ENCODE measurements around the gene CLINT1. TPM values are rescaled to one million over a fixed set of nuclear protein-coding genes. Genes with fewer than 3 reads are reported as not detected.

The CLINT1 gene
- total RNA-seq, 1 donor from 2014 or later: 85.2 TPM

- TF ChIP-seq CTCF (IDR thresholded peaks at IDR 0.05; ENCODE audit: insufficient read depth, low read length, poor library complexity, severe bottlenecking): no peak
- H3K4me3 ChIP-seq (ENCODE audit: low read depth, low read length): no peak overlapping the region
- DNase-seq (ENCODE audit: low read depth): no peak
- no peaks in the 10 kb centered on the region for H3K36me3 ChIP-seq (ENCODE audit: control insufficient read depth, insufficient read depth, low read length)
- no peaks in the 10 kb centered on the region for H3K27me3 ChIP-seq (ENCODE audit: control insufficient read depth, insufficient read depth, low read length)
Observed at GRCh38 chr5:157835041-157835440, 23.9 kb downstream of the CLINT1 start.

GRCh38 chr5:157828944-157829639 lies 29.9 kb downstream of the CLINT1 start:
- H3K4me3 ChIP-seq (ENCODE audit: low read depth, low read length): no peak overlapping the region
- no peak for DNase-seq (ENCODE audit: low read depth)
- no peaks in the 10 kb centered on the region for H3K27me3 ChIP-seq (ENCODE audit: control insufficient read depth, insufficient read depth, low read length)
- TF ChIP-seq CTCF (IDR thresholded peaks at IDR 0.05; ENCODE audit: insufficient read depth, low read length, poor library complexity, severe bottlenecking): peak; percentile 29
- H3K36me3 ChIP-seq (ENCODE audit: control insufficient read depth, insufficient read depth, low read length): no peaks in the 10 kb centered on the region

GRCh38 chr5:157828105-157828943 lies 30.6 kb downstream of the CLINT1 start:
- TF ChIP-seq CTCF (IDR thresholded peaks at IDR 0.05; ENCODE audit: insufficient read depth, low read length, poor library complexity, severe bottlenecking): no peak
- Histone ChIP-seq H3K36me3 (ENCODE audit: control insufficient read depth, insufficient read depth, low read length) (no peaks in the 10 kb centered on the region), H3K4me3 (ENCODE audit: low read depth, low read length) (no peak overlapping the region), H3K27me3 (ENCODE audit: control insufficient read depth, insufficient read depth, low read length) (no peaks in the 10 kb centered on the region)
- DNase-seq (ENCODE audit: low read depth): no peak

- DNase-seq (ENCODE audit: low read depth): no peak
- H3K27me3 ChIP-seq (ENCODE audit: control insufficient read depth, insufficient read depth, low read length): no peaks in the 10 kb centered on the region
- TF ChIP-seq CTCF (IDR thresholded peaks at IDR 0.05; ENCODE audit: insufficient read depth, low read length, poor library complexity, severe bottlenecking): no peak
- no peak overlapping the region for H3K4me3 ChIP-seq (ENCODE audit: low read depth, low read length)
- H3K36me3 ChIP-seq (ENCODE audit: control insufficient read depth, insufficient read depth, low read length): no peaks in the 10 kb centered on the region
Observed at GRCh38 chr5:157827423-157827822, 31.5 kb downstream of the CLINT1 start.

- H3K27me3 ChIP-seq (ENCODE audit: control insufficient read depth, insufficient read depth, low read length): no peaks in the 10 kb centered on the region
Observed at GRCh38 chr5:157823655-157824054, 35.3 kb downstream of the CLINT1 start.

More at GRCh38 chr5:157823655-157824054, 35.3 kb downstream of the CLINT1 start:
- Histone ChIP-seq H3K36me3 (ENCODE audit: control insufficient read depth, insufficient read depth, low read length) (no peaks in the 10 kb centered on the region), H3K4me3 (ENCODE audit: low read depth, low read length) (no peak overlapping the region)
- DNase-seq (ENCODE audit: low read depth): no peak
- no peak for TF ChIP-seq CTCF (IDR thresholded peaks at IDR 0.05; ENCODE audit: insufficient read depth, low read length, poor library complexity, severe bottlenecking)
